ENCODE data around the gene TXLNB. TPM values are rescaled to one million over a fixed set of nuclear protein-coding genes. Genes with fewer than 3 reads are reported as not detected.
A peak's percentile ranks its signal among the peaks of the same experiment; 100 is the strongest.

Gene TXLNB
- total and polyA plus RNA-seq, 2 donors (not counting 3 experiments of a cell fraction or from before 2014, with no cell fraction given) = 0.04 to 0.18 TPM

DNA sequence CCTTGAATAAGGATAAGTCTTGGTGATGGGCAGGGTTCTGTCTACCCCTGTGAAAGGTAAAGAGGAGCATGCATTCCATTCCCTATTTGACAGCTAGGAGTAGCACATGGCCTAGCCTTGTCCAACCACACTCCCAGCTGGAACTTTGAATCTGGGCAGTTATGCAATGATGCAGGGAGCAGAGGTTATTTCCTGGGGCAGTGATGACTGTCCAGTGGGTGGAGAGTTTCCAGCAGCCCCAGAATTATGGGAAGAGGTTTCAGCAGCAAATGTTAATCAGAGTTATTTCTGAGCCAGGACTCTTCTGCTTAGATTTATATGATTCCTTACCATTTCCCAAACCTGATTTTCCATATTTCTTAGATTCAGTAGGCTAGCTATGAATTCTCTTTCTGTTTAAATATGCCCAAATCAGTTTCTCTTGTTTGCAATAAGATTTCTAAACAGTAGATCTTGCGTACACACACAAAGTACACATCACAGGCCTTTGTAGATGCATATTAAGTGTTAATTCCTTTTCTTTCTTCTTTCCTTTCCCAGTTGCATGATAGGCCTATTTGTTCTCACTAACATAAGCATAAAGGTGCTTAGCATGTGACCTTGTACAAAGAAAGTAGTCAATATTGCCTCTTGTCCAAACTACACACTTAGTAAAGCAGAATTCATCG is 17.3 kb upstream of the TXLNB start:
- BruUV-seq (replicated peaks) = no TSS peak
- Histone ChIP-seq H3K4me3 (replicated peaks in 1 of 3; ENCODE audit: insufficient read depth in 1 of 3, low read depth in 1 of 3, low read length in 3 of 3) (no peak overlapping the region), H3K79me2 (ENCODE audit: control insufficient read depth, insufficient read depth, low read length) (no peaks in the 10 kb centered on the region), H3K9ac (replicated peaks; ENCODE audit: extremely low read depth, insufficient read depth, low read length) (no peak overlapping the region), H3K27me3 (ENCODE audit: control insufficient read depth in 2 of 2, insufficient read depth in 2 of 2, low read length in 2 of 2) (no peaks in the 10 kb centered on the region), H3K4me1 (ENCODE audit: control insufficient read depth, extremely low read depth, insufficient read depth, low read length) (peaks cover 6% of the 10 kb centered on the region), H3K36me3 (ENCODE audit: control insufficient read depth in 2 of 2, extremely low read depth in 1 of 2, insufficient read depth in 2 of 2, low read length in 2 of 2) (no peaks in the 10 kb centered on the region), H2AFZ (ENCODE audit: low read depth, low read length) (no peak overlapping the region), H3K9me3 (replicated peaks; ENCODE audit: control insufficient read depth, insufficient read depth, low read length) (no peaks in the 10 kb centered on the region), H3K9me1 (replicated peaks; ENCODE audit: control insufficient read depth, extremely low read depth, insufficient read depth, low read length) (no peaks in the 10 kb centered on the region), H3K27ac (ENCODE audit: insufficient read depth, low read depth, low read length) (no peak overlapping the region), H3K4me2 (ENCODE audit: insufficient read depth, low read length) (no peak overlapping the region), H4K20me1 (replicated peaks; ENCODE audit: control insufficient read depth, extremely low read depth, insufficient read depth, low read length) (no peaks in the 10 kb centered on the region)
- peak; percentile 6 for TF ChIP-seq FOS (IDR thresholded peaks at IDR 0.05; ENCODE audit: borderline replicate concordance, insufficient read depth, low read length)
- TF ChIP-seq, protein P1, sequence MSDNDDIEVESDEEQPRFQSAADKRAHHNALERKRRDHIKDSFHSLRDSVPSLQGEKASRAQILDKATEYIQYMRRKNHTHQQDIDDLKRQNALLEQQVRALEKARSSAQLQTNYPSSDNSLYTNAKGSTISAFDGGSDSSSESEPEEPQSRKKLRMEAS (IDR thresholded peaks at IDR 0.05; ENCODE audit: insufficient read depth, insufficient read length) = no peak
- ChIA-PET POLR2A (no interaction called here), CTCF (interaction anchor here (1.0 kb wide), 1 partner anchor 21 kb away, joined by 3 read pairs; no protein-coding TSS in a partner anchor)
- DNase-seq (ENCODE audit: low read depth, low spot score) (no peak), FAIRE-seq (peak; percentile 46)
- dilution Hi-C loops (cut with MboI; ENCODE audit: extremely low pct_ligation_motif_present, low sequenced_read_pairs) = no loop called here
- intact Hi-C loops (cut with micrococcal nuclease) = no loop called here

DNA sequence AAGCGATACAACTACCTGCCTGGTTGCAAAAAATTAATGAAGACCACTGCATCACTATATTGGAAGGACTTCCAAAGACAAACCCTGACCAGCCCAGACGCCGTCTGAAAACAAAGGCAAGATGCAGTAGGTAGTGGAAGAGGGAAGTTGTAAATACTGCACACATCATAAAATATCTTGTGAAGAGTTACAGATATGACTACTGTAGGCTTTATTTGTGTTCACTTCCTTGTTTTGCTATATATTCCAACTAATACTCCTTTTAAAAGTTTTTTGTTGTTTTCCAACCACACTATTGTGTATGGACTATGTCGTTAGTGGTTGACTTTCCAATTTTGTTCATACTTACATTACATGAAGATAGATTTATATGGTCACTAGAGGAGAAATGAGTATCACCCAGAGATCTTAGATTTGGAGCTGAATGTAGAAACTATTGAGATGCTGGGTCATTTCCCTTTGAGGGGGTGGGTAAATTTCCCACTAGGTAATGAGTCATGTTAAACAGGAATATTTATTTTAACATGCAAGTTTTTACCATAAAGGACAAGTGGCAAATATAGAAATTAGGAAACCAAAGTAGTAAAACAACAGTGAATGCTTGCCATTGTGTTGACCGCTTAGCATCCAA is 16.6 kb upstream of the TXLNB start:
- Histone ChIP-seq H3K27me3 (ENCODE audit: control insufficient read depth in 2 of 2, insufficient read depth in 2 of 2, low read length in 2 of 2) (no peaks in the 10 kb centered on the region), H3K4me3 (replicated peaks in 1 of 3; ENCODE audit: insufficient read depth in 1 of 3, low read depth in 1 of 3, low read length in 3 of 3) (no peak overlapping the region), H2AFZ (ENCODE audit: low read depth, low read length) (no peak overlapping the region), H3K9me1 (replicated peaks; ENCODE audit: control insufficient read depth, extremely low read depth, insufficient read depth, low read length) (no peaks in the 10 kb centered on the region), H3K9ac (replicated peaks; ENCODE audit: extremely low read depth, insufficient read depth, low read length) (no peak overlapping the region), H3K4me1 (ENCODE audit: control insufficient read depth, extremely low read depth, insufficient read depth, low read length) (peaks cover 6% of the 10 kb centered on the region), H4K20me1 (replicated peaks; ENCODE audit: control insufficient read depth, extremely low read depth, insufficient read depth, low read length) (no peaks in the 10 kb centered on the region), H3K4me2 (ENCODE audit: insufficient read depth, low read length) (no peak overlapping the region), H3K79me2 (ENCODE audit: control insufficient read depth, insufficient read depth, low read length) (no peaks in the 10 kb centered on the region), H3K9me3 (replicated peaks; ENCODE audit: control insufficient read depth, insufficient read depth, low read length) (no peaks in the 10 kb centered on the region), H3K36me3 (ENCODE audit: control insufficient read depth in 2 of 2, extremely low read depth in 1 of 2, insufficient read depth in 2 of 2, low read length in 2 of 2) (no peaks in the 10 kb centered on the region), H3K27ac (ENCODE audit: insufficient read depth, low read depth, low read length) (no peak overlapping the region)
- dilution Hi-C loops (cut with MboI; ENCODE audit: extremely low pct_ligation_motif_present, low sequenced_read_pairs) = no loop called here
- DNase-seq (ENCODE audit: low read depth, low spot score) (peak; percentile 56), FAIRE-seq (no peak)
- no TSS peak for BruUV-seq (replicated peaks)
- intact Hi-C loops (cut with micrococcal nuclease) = no loop called here
- ChIA-PET POLR2A (no interaction called here), CTCF (interaction anchor here (1.0 kb wide), 1 partner anchor 21 kb away, joined by 3 read pairs; no protein-coding TSS in a partner anchor)
- TF ChIP-seq FOS (IDR thresholded peaks at IDR 0.05; ENCODE audit: borderline replicate concordance, insufficient read depth, low read length) (peak; percentile 46), JUN (IDR thresholded peaks at IDR 0.05; ENCODE audit: borderline replicate concordance, insufficient read depth, insufficient read length, low read depth) (no peak)

Measured in endothelial cell of umbilical vein (primary cell).